ENCODE data around the gene UGT1A10.

Gene UGT1A10

DNA sequence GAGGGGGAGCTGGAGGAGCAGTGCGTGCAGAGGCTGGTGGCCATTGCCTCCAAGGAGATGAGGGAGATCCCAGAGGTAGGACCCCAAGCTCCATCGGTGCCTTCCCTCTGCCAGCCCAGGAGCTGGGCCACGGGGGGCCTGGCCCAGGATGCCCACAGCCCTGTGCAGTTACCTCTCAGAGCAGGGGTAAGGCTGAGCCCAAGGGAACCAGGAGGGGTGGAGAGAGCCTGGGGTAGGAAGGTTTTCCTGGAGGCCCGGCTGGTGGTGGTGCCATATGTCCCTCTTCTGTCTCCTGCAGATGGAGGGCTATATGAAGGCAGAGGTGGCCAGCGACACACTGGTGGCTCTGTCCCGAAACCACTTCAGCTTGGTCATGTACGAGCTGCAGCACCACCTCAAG is 153.3 kb downstream of the UGT1A10 start:
- no peak for DNase-seq

DNA sequence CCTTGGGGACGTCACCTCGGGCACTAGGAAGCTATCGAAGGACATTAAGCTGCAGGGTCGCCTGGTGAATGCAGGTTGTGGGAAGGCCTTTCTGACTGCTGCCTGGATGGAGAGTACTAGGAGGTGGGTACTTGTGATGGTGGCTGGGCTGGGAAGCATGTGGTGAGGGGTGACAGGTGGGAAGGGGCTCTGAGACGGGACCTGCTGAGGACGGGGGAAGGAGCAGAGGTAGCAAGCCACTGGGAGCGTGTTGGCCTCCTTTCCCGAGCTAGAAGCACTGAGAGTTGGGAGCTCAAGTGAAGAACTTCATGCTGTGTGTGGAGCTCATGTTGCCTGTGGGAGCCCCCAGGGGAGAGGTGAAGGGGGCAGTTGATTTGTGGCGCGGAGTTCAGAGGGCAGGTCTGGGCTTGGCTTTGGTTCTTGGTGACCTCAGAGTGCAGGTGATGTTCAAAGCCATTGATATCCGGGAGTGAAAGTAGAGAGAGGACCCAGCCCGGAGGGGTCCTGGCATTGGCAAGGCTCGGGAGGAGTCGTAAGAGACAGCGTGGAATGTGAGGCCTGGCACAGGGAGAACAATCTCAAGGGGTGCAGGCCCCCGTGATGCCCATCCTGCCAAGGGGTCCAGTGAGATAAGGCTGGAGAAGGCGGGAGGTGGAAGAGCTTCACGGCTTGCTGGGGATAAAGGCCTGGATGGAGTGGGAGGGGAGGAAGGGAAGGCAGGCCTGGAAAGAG is 155.1 kb downstream of the UGT1A10 start:
- no peak for DNase-seq

DNA sequence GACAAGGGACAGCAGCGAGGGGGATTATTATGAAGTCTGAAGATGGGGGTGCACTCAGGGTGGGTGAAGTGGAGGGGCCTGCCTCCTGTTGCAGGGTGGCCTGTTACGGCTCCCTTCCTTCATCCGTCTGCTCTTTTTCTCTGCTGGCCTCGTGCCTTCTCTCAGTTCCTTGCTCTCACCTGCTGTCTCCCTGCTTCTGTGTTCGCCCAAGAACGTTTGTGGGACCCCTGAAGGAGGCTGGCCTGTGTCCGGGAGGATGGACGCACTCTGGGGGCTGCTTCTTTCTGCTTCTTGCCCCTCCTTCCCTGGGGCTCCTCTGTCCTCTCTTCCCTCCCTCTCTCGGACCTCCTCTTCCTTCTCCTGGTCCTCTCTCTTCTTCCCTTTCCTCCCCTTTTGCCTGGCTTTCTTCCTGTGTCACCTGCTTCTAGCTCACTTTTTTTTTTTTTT is 155.7 kb downstream of the UGT1A10 start:
- no peak for DNase-seq

DNA sequence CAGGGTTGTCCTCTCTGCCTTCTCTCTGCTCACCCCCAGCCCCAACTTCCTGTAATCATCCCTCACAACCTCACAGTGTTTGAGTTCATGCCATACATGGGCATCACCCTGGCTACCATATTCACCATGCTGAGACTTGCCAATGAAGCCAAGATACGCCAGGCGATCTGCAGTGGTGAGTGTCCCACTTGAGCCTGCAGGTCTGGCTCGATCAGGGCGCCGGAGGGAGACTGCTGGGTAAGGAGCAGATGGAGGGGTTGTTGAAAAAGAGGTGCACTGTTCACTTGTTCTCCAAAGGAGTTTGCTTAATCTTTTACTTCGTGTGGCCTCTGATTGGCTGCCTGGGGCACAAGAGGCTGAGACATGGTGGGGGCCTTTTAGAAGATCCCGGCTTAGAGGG is 156.5 kb downstream of the UGT1A10 start:
- no peak for DNase-seq

DNA sequence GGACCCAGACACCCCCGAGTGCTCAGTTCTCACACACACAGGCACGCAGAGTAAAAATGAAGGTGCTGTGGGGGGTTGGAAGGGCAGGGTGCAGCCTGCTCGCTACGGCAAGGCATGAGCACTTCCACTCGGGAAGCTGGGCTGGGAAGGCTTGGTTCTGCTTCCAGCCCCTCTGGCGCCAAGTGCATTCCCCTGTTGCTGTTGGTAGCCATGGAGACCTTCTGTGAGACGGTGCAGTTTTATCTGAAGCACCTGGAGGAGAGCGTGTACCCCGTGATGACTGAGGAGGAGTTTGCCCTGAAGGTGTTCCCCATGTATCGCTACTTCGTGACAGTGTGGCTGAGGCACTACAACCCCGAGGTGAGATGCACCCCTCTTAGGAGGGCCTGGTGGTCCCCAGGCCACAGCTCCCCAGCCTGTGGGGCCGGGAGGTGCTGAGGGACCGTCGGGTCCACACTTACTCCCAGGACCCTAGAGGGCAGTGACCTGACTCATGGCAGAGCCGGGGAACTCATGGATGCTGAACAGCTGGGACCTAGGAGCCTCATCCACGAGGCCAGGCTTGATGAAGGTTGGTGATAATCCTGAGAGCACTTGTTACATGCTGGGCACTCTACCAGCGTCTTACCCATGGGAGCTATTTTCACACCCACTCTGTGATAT is 157.3 kb downstream of the UGT1A10 start:
- DNase-seq = no peak

DNA sequence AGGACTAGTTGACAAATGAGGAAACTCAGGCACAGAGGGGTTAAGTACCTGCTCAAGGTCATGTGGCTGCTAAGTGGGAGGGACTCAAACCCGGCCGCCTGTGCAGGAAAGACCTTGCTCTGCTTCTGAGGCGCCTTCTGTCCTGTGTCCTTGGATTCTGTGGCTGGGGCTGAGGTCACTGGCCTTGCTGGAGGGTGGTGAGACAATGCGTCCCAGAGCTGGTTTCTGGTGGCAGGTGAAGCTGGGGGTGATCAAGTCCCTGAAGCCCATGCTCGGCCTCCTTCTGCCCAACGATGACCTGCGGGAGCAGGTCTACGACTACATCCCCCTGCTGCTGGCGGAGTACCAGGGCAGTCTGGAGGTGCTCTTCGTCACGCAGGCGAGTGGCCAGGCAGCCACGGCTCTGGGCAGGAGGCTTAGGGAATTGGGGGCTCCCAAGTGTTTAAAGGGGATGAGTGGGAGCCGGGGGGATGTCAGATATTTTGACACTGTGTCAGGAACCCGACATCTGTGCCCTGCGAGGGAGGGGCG is 157.9 kb downstream of the UGT1A10 start:
- DNase-seq = no peak

DNA sequence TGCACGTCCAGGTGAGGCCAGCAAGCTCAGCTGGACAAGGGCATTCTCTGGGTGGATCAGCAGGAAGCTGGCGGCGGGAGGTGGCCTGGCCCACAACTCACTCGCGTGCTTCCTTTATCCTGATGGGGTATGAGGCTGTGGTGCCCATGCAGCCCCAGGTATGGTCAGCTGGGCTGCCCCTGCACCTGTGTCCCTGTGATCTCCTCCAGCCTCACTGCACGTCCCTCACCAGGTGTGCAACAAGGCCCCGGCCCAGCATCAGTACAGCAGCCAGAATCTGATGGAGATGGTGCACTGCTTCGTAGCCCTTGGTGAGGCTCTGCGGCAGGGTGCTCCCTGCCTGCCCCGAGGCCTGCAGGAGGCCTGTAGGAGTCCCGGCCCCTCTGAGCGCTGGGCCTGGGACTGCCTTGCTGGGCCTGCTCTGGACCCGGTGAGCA is 159.5 kb downstream of the UGT1A10 start:
- no peak for DNase-seq

DNA sequence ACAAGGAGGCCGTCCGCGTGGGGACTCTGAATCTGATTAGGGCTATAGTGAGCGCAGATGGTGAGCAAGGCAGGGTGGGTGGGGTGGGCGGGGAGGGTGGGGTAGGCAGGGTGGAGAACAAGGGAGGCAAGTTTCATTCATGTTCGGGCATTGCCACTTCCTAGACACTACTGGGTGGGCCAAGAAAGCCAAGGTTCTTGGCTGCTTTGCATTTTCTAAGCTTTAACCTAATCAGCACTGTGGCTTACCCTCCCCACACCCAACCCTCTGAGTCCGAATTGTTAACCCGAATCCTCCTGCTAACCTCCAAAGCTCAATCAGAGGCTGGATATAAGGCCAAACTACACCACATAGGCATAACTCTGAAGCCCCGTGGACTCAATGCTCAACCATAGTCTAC is 160.0 kb downstream of the UGT1A10 start:
- DNase-seq = no peak

DNA sequence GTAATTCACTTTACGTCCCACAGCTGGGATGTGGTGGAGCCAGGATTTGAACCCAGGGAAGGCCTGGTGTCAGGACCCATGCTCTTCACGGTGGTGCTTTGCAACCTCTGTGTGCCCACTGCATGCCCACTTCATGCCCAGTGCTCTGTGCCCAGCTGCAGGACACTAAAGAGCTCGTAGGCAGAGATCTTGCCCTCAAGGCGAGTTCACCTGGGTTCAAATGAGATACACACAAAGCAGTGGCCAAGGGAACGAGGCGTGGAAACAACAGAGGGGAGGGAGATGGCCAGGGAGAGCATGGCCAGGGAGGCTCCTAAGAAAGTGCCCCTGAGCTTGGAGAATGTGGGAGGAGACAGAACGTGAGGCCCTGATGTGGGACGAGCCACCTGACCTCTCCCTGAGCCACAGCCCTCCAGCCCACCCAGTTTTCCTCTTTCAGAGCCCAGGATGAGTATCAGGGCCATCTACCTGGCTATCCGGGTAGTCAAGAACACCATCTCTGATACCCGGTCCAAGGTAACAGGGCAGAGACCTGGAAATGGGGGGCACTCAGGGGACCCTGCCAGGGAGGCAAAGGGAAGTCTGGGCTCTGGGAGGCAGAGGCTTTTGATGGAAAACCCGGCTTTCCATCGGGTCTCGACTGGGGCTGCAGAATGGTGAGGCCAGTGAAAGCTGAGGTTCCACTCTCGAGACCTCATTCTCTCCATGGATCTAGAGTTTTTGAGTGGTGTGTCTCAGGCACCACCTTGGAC is 162.3 kb downstream of the UGT1A10 start:
- no peak for DNase-seq

DNA sequence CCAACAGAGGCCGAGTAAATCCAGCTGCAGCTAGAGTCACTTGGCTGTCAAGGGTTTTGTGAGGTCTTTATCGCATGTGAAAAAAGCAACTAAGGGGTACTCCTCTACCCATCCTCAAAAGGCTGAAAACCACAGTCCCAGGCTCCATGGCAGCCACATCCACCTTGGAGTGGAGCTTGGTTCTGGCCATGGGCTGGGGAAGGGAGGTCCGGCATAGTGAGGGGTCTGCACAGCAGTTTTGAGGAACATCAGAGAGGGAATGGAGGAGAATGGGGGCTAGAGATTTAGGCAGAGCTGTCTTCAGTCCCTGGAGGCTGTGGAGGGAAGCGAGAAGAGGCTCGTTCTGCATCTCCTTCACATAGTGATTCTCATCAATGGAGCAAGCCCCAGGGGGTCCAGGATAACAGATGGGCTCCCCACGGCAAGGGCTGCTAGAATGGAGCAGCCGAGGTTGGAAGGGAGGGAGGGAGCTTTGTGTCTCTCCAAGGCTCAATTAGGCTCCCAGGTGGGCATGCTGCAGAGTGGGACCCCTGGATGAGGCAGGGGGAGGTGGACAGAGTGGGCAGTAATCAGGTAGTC is 162.9 kb downstream of the UGT1A10 start:
- no peak for DNase-seq

DNA sequence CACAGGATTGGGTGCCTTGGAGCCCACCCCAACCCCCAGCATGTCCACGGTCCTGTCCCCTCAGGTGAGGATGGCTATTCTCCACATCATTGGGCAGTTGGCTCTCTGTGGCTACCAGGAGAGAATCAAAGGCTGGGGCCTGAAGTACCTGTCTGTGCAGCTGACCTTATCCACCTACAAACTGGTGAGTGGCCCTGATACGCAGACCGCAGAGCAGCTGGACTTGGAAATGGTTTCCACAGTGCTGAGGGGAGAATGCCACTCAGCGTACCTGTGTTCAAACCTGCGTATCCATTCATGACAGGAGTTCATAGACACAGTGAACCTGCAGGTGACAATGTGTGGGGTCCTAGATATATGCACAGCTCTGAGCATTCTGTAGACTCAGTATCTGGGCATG is 163.5 kb downstream of the UGT1A10 start:
- no peak for DNase-seq

DNA sequence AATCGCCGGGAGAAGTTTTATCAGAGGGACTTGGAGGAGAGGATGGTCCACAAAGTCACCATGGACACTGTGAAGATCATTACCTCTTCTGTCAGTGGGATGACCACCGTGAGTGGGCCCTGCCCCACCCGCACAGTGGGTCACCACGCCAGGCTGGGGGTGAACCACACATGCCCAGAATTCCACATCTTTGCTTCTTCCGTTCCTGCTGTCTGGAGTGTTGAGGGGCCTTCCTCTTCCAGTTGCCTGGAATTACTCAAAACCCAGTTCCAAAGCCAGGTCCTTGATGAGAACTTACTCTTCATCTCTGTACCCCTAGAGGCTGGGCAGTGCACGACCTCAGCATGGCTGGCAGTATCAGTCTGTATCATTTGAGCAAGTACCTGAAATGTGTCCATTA is 164.0 kb downstream of the UGT1A10 start:
- DNase-seq = no peak

DNA sequence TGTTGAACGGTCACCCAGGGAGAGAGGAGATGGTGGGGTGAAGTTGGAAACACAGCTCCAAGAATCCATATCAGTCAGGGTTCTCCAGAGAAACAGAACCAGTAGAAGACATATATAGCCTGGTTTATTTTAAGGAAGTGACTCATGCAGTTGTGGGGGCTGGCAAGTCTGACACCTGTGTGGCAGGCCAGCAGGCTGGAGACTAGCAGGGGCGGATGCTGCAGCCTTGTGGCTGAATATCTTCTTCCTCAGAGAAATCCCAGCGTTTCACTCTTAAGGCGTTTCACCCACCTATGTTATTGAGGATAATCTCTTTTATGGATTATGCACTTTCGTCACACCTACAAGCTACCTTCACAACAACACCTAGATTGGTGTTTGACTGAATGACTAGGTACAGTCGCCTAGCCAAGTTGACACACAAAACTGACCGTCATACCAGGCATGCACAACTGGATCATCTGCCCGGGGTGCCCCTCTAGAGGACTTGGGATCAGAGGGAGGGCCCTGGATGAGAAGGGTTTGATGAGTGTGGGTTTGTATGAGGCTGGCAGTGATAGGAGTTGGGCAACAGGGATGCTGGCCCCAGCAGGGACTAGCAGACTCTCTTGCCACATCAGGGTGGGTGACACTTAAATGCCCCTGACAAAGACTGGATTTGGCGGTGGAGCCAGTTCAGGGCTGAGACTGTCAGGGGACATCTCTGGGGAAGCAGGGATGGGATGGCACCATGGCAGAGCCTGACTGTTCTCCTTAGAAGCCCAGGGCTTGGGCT is 165.3 kb downstream of the UGT1A10 start:
- DNase-seq = peak; percentile 25

DNA sequence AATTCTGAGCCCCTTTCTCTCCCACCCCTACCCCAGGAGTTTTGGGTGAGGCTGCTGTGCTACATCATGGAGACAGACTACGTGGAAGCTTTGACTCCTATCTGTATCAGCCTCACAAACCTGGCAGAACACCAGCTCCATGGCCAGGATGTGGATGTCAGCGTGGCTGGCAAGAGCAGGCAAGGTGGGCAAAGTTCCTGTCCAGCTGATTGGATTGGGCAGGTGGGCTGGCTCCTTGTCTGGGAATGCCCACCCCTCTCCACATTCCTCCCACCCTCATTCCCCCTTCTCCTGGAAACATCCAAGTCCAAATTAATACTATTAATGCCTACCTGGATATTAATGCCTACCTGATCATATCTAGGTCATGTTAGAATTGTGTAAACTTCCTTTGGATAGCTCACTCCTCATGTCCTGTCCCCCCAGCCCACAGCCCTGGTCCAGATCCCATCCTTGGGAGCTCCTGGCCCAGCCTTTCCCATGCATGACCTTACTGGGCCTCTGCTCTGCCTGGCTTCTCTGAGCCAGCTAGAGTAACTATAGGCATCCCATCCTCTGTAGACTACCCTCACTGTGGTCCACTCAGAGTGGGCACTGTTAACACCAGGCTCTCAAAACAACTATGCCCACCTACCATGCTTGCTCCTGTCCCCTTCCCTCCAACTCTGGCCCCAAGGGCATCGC is 166.0 kb downstream of the UGT1A10 start:
- no peak for DNase-seq

DNA sequence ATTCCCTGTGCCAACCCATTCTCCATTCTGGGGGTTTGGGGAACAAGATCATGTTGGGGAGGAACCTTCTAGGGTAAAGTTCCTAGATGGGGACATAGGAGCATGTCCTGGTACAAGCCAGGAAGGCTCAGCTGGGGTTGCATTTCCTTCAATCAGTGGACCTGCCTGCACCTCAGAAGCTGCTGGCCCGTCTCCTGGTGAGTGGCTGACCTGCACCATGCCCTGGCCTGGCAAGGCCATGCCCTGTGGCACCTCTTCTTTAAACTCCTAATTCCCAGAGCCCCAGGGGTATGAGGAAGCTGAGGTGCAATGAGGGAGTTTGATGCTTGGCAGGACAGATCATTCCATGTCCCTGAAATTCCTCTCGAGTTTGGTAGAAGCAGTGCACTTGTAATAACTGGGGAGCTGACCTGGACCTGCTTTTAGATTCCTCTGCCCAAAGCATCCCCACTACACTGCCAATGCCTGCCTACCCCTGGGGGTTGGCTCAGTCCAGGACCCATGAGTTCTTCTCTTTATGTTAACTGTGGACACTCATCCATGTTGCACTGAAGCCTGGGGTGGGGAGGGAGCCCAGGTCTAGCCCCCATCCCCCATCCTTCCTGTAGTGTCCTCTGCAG is 167.2 kb downstream of the UGT1A10 start:
- no peak for DNase-seq

DNA sequence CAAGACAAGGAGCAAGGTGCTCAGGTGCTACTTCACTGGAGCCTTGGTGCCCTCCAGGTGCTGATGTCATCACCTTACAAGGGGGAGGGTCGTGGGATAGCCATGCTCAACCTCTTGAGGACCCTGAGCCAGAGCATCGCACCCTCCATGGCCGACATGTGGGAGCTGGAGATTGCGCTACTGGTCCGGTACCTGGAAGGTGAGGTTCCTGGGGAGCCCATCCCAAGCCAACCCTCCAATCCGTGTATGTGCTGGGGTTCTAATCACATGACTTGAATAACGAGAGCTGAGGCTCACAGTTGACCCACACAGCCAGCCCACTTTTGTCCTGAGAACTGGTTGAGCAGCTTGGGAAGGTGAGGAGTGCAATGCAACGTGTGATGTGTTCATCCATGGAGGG is 167.7 kb downstream of the UGT1A10 start:
- DNase-seq = no peak

DNA sequence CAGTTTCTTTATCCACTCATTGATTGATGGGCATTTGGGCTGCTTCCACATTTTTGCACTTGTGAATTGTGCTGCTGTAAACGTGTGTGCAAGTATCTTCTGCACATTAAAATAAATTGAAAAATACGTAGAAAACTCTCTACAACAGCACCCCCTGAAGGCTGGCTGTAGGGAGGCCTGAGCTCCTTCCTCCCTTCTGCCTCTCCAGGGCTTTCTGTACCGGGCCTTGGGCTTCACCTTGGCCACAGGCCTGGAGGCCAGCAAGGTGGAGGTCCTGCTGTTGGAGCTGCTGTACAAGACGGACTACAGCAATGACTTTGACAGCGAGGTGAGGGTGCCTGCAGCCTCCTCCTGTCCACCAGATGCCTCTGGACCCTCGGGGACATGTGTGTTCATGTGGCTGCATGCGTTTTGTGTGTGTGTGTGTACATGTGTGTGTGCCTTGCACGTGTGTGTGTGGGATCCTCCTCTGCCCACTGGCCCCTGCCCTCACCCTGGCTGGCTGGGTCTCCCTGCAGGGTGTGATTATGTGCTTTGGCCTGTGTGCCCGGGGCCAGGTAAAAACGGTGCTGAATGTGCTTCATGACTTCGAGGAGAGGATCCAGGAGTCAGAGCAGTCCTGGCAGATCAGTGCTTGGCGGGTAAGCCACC is 171.1 kb downstream of the UGT1A10 start:
- no peak for DNase-seq

DNA sequence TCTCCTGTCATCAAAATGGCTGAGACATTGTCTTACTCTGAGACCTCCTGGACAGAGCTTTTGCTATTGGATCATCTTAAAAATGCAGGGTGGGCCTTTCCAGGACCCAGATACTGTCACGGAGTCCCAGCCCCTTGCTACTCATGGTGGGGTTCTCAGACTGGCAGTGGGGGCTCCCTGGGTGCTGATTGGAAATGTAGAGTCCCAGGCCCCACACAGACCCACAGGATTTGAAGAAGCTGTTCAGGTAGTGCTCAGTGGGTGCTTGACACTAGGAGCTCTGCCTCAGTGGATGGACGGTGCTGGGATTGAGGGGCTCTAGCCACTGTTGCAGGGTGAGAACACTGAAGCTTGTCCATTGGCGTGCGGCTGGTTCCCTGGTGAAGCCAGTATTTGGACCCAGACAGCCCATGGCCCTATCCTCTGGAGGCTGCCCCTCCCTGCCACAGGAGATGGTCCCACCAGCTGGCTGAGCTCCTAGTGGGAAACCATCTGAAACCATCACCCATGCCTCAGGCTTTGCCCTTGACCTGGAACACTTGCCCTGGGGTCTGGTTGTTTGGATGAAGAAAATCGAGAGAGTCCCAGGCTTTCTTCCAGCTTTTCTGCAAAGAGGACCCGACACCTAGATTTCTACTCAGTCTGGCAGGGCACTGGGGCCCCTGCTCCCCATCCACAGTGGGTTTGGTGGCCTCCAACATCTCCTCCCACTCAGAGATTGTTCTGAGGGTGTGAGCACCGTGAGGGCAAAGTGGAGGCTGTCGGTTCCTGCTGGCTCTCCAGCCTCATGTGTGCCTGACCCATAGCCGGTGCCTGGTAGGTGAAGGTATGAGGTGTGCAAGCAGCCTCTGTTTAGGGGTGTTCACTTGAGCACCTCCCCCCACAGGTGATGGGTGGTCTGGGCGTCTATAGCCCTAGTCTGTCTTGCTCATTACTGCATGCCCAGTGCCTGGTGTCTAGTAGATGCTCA is 172.0 kb downstream of the UGT1A10 start:
- no peak for DNase-seq

DNA sequence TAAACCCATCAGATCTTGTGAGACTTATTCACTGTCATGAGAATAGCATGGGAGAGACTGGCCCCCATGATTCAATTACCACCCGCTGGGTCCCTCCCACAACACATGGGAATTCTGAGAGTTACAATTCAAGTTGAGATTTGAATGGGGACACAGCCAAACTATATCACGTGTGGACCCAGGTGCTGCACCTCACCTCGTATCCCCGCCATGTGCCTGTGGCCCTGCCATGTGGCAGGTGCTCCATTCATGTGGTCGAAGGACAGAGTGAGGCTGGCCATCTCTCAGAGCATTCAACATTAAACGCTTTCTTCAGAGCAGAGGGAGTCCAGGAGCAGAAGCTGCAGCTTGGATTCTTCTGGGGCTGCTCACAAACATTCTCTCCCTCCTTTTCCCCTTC is 174.1 kb downstream of the UGT1A10 start:
- no peak for DNase-seq

DNA sequence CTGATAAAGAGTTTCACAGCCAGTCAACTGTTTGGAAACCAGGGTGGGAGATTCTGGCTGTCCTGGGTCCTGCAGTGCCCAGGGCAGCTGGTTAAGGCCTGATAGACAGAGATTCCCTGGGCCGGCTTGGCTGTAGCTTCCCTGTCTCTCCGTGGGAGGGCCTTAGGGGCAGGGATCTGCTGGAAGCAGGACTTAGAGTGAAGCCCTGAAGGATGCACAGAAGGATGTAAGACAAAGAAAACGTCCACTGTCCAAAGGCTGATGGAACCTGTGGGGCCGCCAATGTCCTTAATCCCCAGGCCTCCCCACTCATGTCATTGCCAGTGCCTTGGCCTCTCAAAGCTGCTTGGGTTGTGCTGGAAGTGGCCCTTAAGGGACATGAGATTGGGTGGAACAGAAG is 174.8 kb downstream of the UGT1A10 start:
- DNase-seq = no peak
